A549 (cell line): Measurements from ENCODE around the gene TSPAN5. TPM values are rescaled to one million over a fixed set of nuclear protein-coding genes. Genes with fewer than 3 reads are reported as not detected.

Experiments
- ATAC-seq, 2 experiments: fragments of 200-7000 bp in 1 of 2; fragments of >200 bp in 1 of 2; cut with Nextera tagmentation in 1 of 2; cut with Tn5 transposase in 1 of 2; 3 replicates each; pipeline versions ENCODE4 v1.8.0 to v1.9.1; 2018 to 2020; ENCODE audit warnings: mild to moderate bottlenecking in 1 of 2, moderate library complexity in 1 of 2
- CTCF ChIA-PET: fragments of 300-600 bp; sonication (Branson Sonifier 250); formaldehyde crosslinking; extraction: SDS; loops from one replicate; lab custom pipeline; 2021; ENCODE audit warnings: antibody characterized with exemption, inconsistent platforms; lab: Yijun Ruan, JAX
- POLR2A ChIA-PET: fragments of 350-600 bp; formaldehyde crosslinking; extraction: SDS; loops from one replicate; lab custom pipeline; 2021; ENCODE audit warnings: antibody characterized with exemption, inconsistent platforms; lab: Yijun Ruan, JAX
- DNase-seq, 2 experiments: peaks; one replicate each; pipeline versions ENCODE4 v3.0.0 to v3.0.0-alpha.2; 2011 to 2016; ENCODE audit warnings: low read depth in 1 of 2, low spot score in 1 of 2
- FAIRE-seq: peaks from 2 replicates; lab custom pipeline; 2011; peaks lifted over from hg19 to GRCh38; lab: Jason Lieb, UNC
- H3K27ac ChIP-seq, 2 experiments: fragments of >200 bp; sonication (Bioruptor Twin); formaldehyde crosslinking; 3 replicates each; pipeline ENCODE4 v1.5.1; 2016 to 2017
- H3K4me1 ChIP-seq: fragments of >200 bp; sonication (Bioruptor Twin); formaldehyde crosslinking; 3 replicates; pipeline ENCODE4 v1.6.1; 2016
- H3K4me2 ChIP-seq: fragments of >200 bp; sonication (Bioruptor Twin); formaldehyde crosslinking; 3 replicates; pipeline ENCODE4 v1.6.1; 2016
- H3K4me3 ChIP-seq: fragments of >200 bp; sonication (Bioruptor Twin); formaldehyde crosslinking; 3 replicates; pipeline ENCODE4 v1.5.1; 2016
- H3K9me3 ChIP-seq: fragments of >200 bp; sonication (Bioruptor Twin); formaldehyde crosslinking; 3 replicates; pipeline ENCODE4 v1.6.1; 2016
- ATOH8 ChIP-seq: fragments of 250-450 bp; sonication (Bioruptor Pico); IDR thresholded peaks from 2 replicates; pipeline ENCODE4 v1.5.0; 2020; ENCODE audit warnings: low read depth, mild to moderate bottlenecking, moderate library complexity
- BHLHE40 ChIP-seq: IDR thresholded peaks from 2 replicates; pipeline ENCODE4 v1.6.1; 2012; ENCODE audit warnings: low read depth, low read length, inconsistent platforms
- CBX2 ChIP-seq: fragments of 200-600 bp; sonication (generic); IDR thresholded peaks from 2 replicates; pipeline ENCODE4 v1.6.1; 2016; ENCODE audit warnings: low read depth, mild to moderate bottlenecking, borderline replicate concordance
- CBX8 ChIP-seq: fragments of 200-600 bp; sonication (generic); IDR thresholded peaks from 2 replicates; pipeline ENCODE4 v1.6.1; 2016
- CHD4 ChIP-seq: fragments of 200-600 bp; sonication (generic); IDR thresholded peaks from 2 replicates; pipeline ENCODE4 v1.6.1; 2016; ENCODE audit warnings: antibody characterized with exemption, mild to moderate bottlenecking, borderline replicate concordance
- CTCF ChIP-seq: fragments of >200 bp; sonication (Bioruptor Twin); formaldehyde crosslinking; IDR thresholded peaks from 3 replicates; pipeline ENCODE4 v1.5.1; 2016
- E2F6 ChIP-seq: IDR thresholded peaks from 2 replicates; pipeline ENCODE4 v1.6.1; 2012; ENCODE audit warnings: low read depth, borderline replicate concordance
- EHF ChIP-seq: fragments of 250-450 bp; sonication (Bioruptor Pico); IDR thresholded peaks from 2 replicates; pipeline ENCODE4 v1.5.0; 2020; ENCODE audit warnings: mild to moderate bottlenecking
- EHMT2 ChIP-seq: fragments of 200-600 bp; sonication (generic); IDR thresholded peaks from 2 replicates; pipeline ENCODE4 v1.6.1; 2016; ENCODE audit warnings: antibody characterized with exemption, low read depth, mild to moderate bottlenecking, moderate library complexity
- ELK1 ChIP-seq: fragments of 150-350 bp; IDR thresholded peaks from 2 replicates; pipeline ENCODE4 v1.6.1; 2014; ENCODE audit warnings: low read depth, mild to moderate bottlenecking, low read length
- EP300 ChIP-seq, 2 experiments: fragments of >200 bp; sonication (Bioruptor Twin); formaldehyde crosslinking; IDR thresholded peaks; 2 replicates in 1 of 2; 3 replicates in 1 of 2; pipeline ENCODE4 v1.6.1; 2016 to 2017
- FOSB ChIP-seq: fragments of 250-450 bp; sonication (Bioruptor Pico); IDR thresholded peaks from 2 replicates; pipeline ENCODE4 v1.5.0; 2020; ENCODE audit warnings: mild to moderate bottlenecking, moderate library complexity
- FOSL2 ChIP-seq, 2 experiments: fragments of 450-650 bp in 1 of 2; fragments of >200 bp in 1 of 2; sonication (Bioruptor Twin) in 1 of 2; formaldehyde crosslinking; IDR thresholded peaks; 2 replicates each; pipeline versions ENCODE4 v1.5.0 to v1.6.1; 2016 to 2020; ENCODE audit warnings: mild to moderate bottlenecking in 1 of 2, moderate library complexity in 1 of 2
- FOXS1 ChIP-seq: fragments of 250-450 bp; sonication (Bioruptor Pico); IDR thresholded peaks from 2 replicates; pipeline ENCODE4 v1.5.0; 2020; ENCODE audit warnings: mild to moderate bottlenecking, moderate library complexity
- HEYL ChIP-seq: fragments of 250-450 bp; sonication (Bioruptor Pico); IDR thresholded peaks from 2 replicates; pipeline ENCODE4 v1.8.0; 2021; ENCODE audit warnings: mild to moderate bottlenecking, moderate library complexity
- JUN ChIP-seq, 2 experiments: fragments of >200 bp; sonication (Bioruptor Twin); formaldehyde crosslinking; IDR thresholded peaks; 2 replicates in 1 of 2; 3 replicates in 1 of 2; pipeline ENCODE4 v1.6.1; 2016 to 2017
- MAX ChIP-seq: IDR thresholded peaks from 2 replicates; pipeline ENCODE4 v1.6.1; 2012
- MAZ ChIP-seq: fragments of 150-350 bp; IDR thresholded peaks from 2 replicates; pipeline ENCODE4 v1.6.1; 2014; ENCODE audit warnings: antibody characterized with exemption, low read depth, low read length, borderline replicate concordance
- MYC ChIP-seq: IDR thresholded peaks from 2 replicates; pipeline ENCODE4 v1.6.1; 2012; ENCODE audit warnings: mild to moderate bottlenecking, inconsistent platforms, low read length, improper control_type of control experiment, borderline replicate concordance
- PBX3 ChIP-seq: IDR thresholded peaks from 2 replicates; pipeline ENCODE4 v1.6.1; 2012
- PHF8 ChIP-seq: fragments of 200-600 bp; sonication (generic); IDR thresholded peaks from 2 replicates; pipeline ENCODE4 v1.6.1; 2016; ENCODE audit warnings: low read depth, mild to moderate bottlenecking, antibody characterized with exemption, moderate library complexity, borderline replicate concordance
- POLR2A ChIP-seq: IDR thresholded peaks from 2 replicates; pipeline ENCODE4 v1.6.1; 2012; ENCODE audit warnings: mild to moderate bottlenecking, low read length
- RFX5 ChIP-seq: fragments of 450-650 bp; IDR thresholded peaks from 2 replicates; pipeline ENCODE4 v1.7.1; 2014; ENCODE audit warnings: antibody characterized with exemption, mild to moderate bottlenecking, moderate library complexity
- RNF2 ChIP-seq: fragments of 200-600 bp; sonication (generic); IDR thresholded peaks from 2 replicates; pipeline ENCODE4 v1.6.1; 2016; ENCODE audit warnings: low read depth, mild to moderate bottlenecking, antibody characterized with exemption, moderate library complexity, borderline replicate concordance
- SMC3 ChIP-seq: fragments of >200 bp; sonication (Bioruptor Twin); formaldehyde crosslinking; IDR thresholded peaks from 3 replicates; pipeline ENCODE4 v1.6.1; 2018; ENCODE audit warnings: inconsistent platforms
- SREBF2 ChIP-seq: fragments of 450-650 bp; IDR thresholded peaks from 2 replicates; pipeline ENCODE4 v1.6.1; 2014; ENCODE audit warnings: mild to moderate bottlenecking, moderate library complexity
- TFCP2L1 ChIP-seq: fragments of 250-450 bp; sonication (Bioruptor Pico); IDR thresholded peaks from 2 replicates; pipeline ENCODE4 v1.5.0; 2021; ENCODE audit warnings: mild to moderate bottlenecking
- ZC3H11A ChIP-seq: fragments of 450-650 bp; IDR thresholded peaks from 2 replicates; pipeline ENCODE4 v1.6.1; 2014; ENCODE audit warnings: antibody characterized with exemption, mild to moderate bottlenecking
- ZFP36 ChIP-seq: fragments of 450-650 bp; IDR thresholded peaks from 2 replicates; pipeline ENCODE4 v1.6.1; 2014; ENCODE audit warnings: borderline replicate concordance; ENCODE audit not compliant: partially characterized antibody
- ZNF302 ChIP-seq: fragments of 250-450 bp; sonication (Bioruptor Pico); IDR thresholded peaks from 2 replicates; pipeline ENCODE4 v1.9.0; 2021; ENCODE audit warnings: inconsistent platforms, mild to moderate bottlenecking, moderate library complexity
- WGBS: methylation state at CpG from one replicate; pipeline ENCODE4 v1.1.6; 2017; ENCODE audit errors: missing lambda C conversion rate; 5-methylcytosine and 5-hydroxymethylcytosine counted together
- polyA plus RNA-seq, 4 experiments: library from polyadenylated mRNA; depleted of rRNA in 3 of 4; stranded (reverse); fragments of >200 nt; fragmentation: RNase III in 1 of 4; extraction: RNeasy Plus Mini Kit Qiagen cat#74134 plus additional on column Dnase treatment in 1 of 4; gene quantifications; 2 replicates in 3 of 4; 3 replicates in 1 of 4; pipeline ENCODE4 v1.2.3, GENCODE V29; 2011 to 2017

TSPAN5 gene
- polyA plus RNA-seq, 2 of the 4 experiments (the other 2 are of a cell fraction) = 9.5 to 12.4 TPM

GRCh38 chr4:98604723-98605122 is 53.7 kb downstream of the TSPAN5 start:
- POLR2A ChIA-PET = no interaction called here
- CTCF ChIA-PET = no interaction called here
- FAIRE-seq = no peak

GRCh38 chr4:98603683-98604521 is 54.5 kb downstream of the TSPAN5 start:
- CTCF ChIA-PET = interaction anchor here (0.9 kb wide), 1 partner anchor 11 kb away, joined by 3 read pairs; no protein-coding TSS in a partner anchor
- no peak overlapping the region for H3K4me3 ChIP-seq
- H3K4me2 ChIP-seq = no peak overlapping the region
- no peaks in the 10 kb centered on the region for H3K4me1 ChIP-seq
- FAIRE-seq (no peak), DNase-seq (no peak), ATAC-seq (no peak)
- H3K27ac ChIP-seq = no peak overlapping the region
- 78% methylated on average over 10 of the region's 10 CpGs for WGBS
- POLR2A ChIA-PET = no interaction called here
- TF ChIP-seq EP300 (IDR thresholded peaks at IDR 0.05) = no peak
- TF ChIP-seq ZC3H11A = no peak
- no peak for TF ChIP-seq MAZ
- TF ChIP-seq POLR2A = no peak
- no peak for TF ChIP-seq EHMT2
- TF ChIP-seq CHD4 = no peak
- no peak for TF ChIP-seq ZFP36
- no peak for TF ChIP-seq PBX3
- no peak for TF ChIP-seq ATOH8 (CRISPR knock-in tag)
- TF ChIP-seq RNF2 = no peak
- no peak for TF ChIP-seq HEYL
- no peak for TF ChIP-seq MYC
- no peak for TF ChIP-seq FOSL2 (IDR thresholded peaks at IDR 0.05)
- TF ChIP-seq FOSL2 (CRISPR knock-in tag; IDR thresholded peaks at IDR 0.05) = no peak
- no peak for TF ChIP-seq RFX5
- TF ChIP-seq CTCF = no peak
- TF ChIP-seq MAX = no peak
- no peak for TF ChIP-seq PHF8
- TF ChIP-seq CBX2 = no peak
- peaks cover 10% of the 10 kb centered on the region; the same call in 2 of the 3 replicates for H3K9me3 ChIP-seq

More at GRCh38 chr4:98604723-98605122, 53.7 kb downstream of the TSPAN5 start:
- 84% methylated on average over 1 of the region's 1 CpG for WGBS
- H3K4me1 ChIP-seq = no peaks in the 10 kb centered on the region
- DNase-seq (no peak), ATAC-seq (no peak)
- H3K27ac ChIP-seq = no peak overlapping the region
- TF ChIP-seq EHF = no peak
- no peak for TF ChIP-seq FOSB
- no peak for TF ChIP-seq FOXS1 (CRISPR knock-in tag)
- no peak for TF ChIP-seq BHLHE40
- no peak for TF ChIP-seq ZC3H11A
- TF ChIP-seq SMC3 = no peak
- no peak for TF ChIP-seq POLR2A
- TF ChIP-seq CBX8 = no peak
- no peak for TF ChIP-seq ELK1
- TF ChIP-seq ZNF302 (CRISPR knock-in tag) = no peak
- TF ChIP-seq JUN (IDR thresholded peaks at IDR 0.05) = no peak
- no peak for TF ChIP-seq RNF2
- no peak for TF ChIP-seq EP300 (IDR thresholded peaks at IDR 0.05)
- TF ChIP-seq CHD4 = no peak
- TF ChIP-seq SREBF2 = no peak
- no peak for TF ChIP-seq E2F6
- no peak for TF ChIP-seq TFCP2L1
- peaks cover 2% of the 10 kb centered on the region; the same call in 1 of the 3 replicates for H3K9me3 ChIP-seq
- no peak overlapping the region for H3K4me3 ChIP-seq
- H3K4me2 ChIP-seq = no peak overlapping the region
